Suppressor macrophage (primary cell): ENCODE results near the gene KCND3.
A peak's percentile ranks its signal among the peaks of the same experiment; 100 is the strongest.
"Not testable (repeated sequence)": the region's sequence is repeated elsewhere in the genome, so short reads cannot be mapped to it uniquely, and the experiment has no call there.

Experiments used
- DNase-seq, 4 experiments: peaks; one replicate each; pipeline ENCODE4 v3.0.0-alpha.2; 2020 to 2022

KCND3 gene

GRCh38 chr1:111768625-111769024 is 220.8 kb downstream of the KCND3 start:
- DNase-seq, result no peak

- DNase-seq, result no peak
Observed at GRCh38 chr1:111768023-111768422, 221.4 kb downstream of the KCND3 start.

DNA sequence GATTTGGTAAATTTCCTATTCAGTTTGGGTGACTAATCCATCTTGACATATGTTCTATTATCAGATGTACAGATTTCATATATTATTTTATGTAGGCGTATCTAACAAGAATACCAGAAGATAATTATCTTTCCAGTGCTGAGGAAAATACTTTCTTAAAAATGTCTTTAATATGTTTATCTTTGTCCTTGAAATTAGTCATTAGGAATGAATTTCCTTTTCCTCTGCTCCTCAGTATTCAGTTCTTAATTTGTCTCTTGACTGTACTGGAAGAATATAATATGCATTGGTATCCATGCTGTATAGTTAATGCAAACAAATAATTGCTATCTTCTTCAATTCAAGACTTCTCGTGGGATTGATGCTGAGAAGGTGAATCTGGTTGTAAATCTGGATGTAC is 227.1 kb downstream of the KCND3 start:
- DNase-seq, result no peak

GRCh38 chr1:111761717-111762116 is 227.8 kb downstream of the KCND3 start:
- DNase-seq, result no peak

- DNase-seq, result peak in 3 of 4 experiments; percentile 40 to 58 (median 57)
Observed at GRCh38 chr1:111758373-111758772, 231.1 kb downstream of the KCND3 start.

- DNase-seq, result no peak
Observed at GRCh38 chr1:111756124-111756513, 233.3 kb downstream of the KCND3 start.

DNA sequence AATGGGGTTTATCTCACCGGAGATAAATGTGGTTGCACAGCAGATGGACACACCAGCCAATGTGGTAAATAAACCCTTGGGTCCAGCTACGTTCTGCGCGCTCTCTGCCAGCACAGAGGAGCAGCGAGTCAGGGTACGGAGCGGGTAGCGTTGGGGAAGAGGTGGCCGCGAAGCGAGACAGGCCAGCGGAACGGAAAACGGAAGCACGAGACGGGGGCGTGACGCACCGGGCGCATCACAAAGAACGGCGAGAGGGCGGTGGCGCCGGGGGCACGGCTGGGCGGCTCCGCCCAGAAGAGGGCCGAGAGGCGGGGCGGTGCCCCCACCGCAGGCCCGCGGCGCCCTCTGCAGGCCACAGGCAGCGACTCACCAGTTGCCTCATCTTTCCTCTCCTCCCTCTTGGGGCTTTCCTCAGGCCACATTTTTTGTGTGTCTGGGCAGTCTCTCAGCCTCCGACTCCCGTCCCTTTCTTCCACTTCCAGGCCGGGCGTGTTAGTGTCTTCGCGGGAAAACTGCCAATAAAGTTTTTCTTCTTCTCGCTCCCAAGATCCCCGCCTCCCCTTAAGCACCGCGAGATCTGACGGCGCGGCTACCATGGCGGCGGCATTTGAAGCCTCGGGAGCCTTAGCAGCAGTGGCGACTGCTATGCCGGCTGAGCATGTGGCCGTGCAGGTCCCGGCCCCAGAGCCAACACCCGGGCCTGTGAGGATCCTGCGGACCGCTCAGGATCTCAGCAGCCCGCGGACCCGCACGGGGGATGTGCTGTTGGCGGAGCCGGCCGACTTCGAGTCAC is 233.9 kb downstream of the KCND3 start, which contains the start of gene DDX20:
Gene DDX20, plus strand, starts transcription at position 571 of the 793 bp plus-strand sequence. Its CDS starts 24 bp downstream, at position 595.
- DNase-seq, result peak; percentile 96 to 98 (median 98)

DNA sequence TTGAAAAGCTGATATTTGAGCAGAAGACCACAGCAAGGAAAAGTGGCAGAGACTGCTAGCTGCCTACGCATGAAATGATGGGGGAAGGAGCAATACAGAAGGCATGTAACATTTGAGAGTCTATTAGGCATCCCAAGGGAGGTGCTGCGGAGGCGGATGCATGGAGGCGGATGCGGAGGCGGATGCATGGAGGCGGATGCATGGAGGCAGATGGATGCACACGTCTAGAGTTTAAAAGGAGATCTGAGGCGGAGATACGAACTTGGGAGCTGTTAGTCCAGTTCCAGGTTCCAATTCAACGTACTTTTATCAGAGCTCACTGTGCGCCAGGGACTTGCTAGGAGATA is 234.5 kb downstream of the KCND3 start:
- peak in 2 of 4 experiments; percentile 42 to 45 for DNase-seq

DNA sequence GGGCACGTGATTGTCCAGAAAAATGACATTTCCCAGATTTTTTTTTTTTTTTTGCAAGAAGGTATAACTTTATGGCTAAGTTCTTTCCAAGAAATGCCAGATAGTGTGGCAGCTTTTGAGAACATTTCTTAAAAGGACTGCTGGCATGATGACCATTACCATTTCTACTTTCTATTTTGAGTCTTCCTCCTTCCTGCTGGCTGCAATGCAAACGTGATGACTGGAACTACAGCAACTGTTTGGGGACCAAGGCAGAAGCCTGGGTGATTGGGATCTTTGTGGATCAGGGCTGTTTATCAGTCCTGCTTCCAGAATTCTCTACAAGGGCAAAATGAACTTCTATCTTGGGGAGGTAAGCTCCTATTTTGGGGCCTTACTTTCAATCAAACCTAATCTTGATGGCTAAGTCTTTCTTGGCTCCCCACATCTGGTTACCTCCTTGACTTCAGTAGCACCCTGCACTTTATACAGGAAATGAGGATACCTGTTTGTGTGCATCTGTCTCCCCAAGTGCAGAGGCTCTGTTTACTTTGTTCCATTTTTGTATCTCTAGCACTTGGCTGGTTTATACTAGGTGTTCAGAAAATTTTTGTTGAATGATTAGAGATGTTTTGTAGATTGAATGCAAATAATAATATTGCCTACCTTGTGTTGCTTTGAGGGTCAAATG is 237.4 kb downstream of the KCND3 start:
- peak; percentile 30 to 49 (median 36) for DNase-seq

- DNase-seq, result no peak
Observed at GRCh38 chr1:111750856-111751255, 238.6 kb downstream of the KCND3 start.

- no peak for DNase-seq
Observed at GRCh38 chr1:111749628-111750027, 239.8 kb downstream of the KCND3 start.

- DNase-seq, result no peak
Observed at GRCh38 chr1:111747947-111748346, 241.5 kb downstream of the KCND3 start.

- peak; percentile 86 to 93 (median 88) for DNase-seq
Observed at GRCh38 chr1:111747282-111747734, 242.2 kb downstream of the KCND3 start.

GRCh38 chr1:111746614-111746999 is 242.9 kb downstream of the KCND3 start:
- no peak for DNase-seq

- no peak for DNase-seq
Observed at GRCh38 chr1:111745675-111746613, 243.5 kb downstream of the KCND3 start.

DNA sequence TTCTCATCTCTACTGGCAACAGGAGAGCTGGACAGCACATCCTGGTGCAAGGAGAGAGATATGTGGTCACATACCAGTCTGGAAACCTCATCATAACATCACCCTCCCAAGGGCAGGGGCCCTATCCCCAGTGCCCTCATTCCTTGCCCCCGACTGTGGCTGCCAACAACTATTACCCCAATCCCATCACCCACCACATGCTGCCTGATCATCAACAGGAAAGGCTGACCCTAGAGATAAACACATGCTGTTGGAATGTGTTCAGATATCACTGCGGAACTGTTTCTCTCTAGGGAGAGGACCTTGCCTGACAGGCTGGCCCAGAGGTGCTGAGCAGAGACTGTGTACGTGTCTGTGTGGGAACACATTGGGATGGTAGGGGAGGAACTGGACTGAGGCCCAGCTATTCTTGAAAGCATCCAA is 245.8 kb downstream of the KCND3 start:
- DNase-seq, result no peak

DNA sequence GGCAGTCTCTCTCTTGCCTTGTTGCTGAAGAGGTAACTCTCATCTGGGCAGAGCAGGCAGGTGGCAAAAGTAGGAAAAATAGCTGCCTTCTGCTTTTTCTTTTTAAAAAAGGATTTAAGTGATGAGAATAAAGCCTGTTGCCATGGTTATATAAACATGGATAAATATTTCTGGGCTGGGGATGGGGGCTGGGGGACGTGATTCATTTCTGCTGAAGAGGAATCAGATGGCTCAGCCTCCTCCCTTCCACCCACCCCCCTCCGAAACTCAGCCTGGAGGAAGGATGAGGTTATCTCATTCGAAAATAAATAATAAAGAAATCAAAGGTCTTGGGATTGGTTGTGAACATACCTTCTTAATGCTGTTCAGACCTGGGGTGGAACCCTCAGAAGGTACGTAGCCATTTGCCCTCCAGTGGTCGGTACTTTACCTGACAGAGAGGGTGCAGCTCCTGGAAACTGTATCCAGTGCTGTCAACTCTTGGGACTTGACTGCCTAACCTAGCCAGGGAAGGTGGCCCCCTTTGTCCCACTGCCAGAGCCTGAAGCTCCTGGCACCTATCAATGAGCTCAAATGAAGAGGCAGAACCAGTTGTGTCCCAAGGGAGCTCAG is 246.4 kb downstream of the KCND3 start:
- DNase-seq, result no peak

DNA sequence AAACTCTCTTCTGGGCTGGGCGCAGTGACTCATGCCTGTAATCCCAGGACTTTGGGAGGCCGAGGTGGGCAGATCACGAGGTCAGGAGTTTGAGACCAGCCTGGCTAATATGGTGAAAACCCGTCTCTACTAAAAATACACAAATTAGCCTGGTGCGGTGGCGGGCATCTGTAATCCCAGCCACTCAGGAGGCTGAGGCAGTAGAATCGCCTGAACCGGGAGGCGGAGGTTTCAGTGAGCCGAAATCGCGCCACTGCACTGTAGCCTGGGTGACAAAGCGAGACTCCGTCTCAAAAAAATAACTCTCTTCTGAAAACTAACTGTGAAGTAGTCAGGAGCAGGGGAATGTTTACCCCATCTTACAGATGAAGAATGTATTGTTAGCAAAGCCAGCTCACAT is 247.2 kb downstream of the KCND3 start:
- not testable (repeated sequence) for DNase-seq

DNA sequence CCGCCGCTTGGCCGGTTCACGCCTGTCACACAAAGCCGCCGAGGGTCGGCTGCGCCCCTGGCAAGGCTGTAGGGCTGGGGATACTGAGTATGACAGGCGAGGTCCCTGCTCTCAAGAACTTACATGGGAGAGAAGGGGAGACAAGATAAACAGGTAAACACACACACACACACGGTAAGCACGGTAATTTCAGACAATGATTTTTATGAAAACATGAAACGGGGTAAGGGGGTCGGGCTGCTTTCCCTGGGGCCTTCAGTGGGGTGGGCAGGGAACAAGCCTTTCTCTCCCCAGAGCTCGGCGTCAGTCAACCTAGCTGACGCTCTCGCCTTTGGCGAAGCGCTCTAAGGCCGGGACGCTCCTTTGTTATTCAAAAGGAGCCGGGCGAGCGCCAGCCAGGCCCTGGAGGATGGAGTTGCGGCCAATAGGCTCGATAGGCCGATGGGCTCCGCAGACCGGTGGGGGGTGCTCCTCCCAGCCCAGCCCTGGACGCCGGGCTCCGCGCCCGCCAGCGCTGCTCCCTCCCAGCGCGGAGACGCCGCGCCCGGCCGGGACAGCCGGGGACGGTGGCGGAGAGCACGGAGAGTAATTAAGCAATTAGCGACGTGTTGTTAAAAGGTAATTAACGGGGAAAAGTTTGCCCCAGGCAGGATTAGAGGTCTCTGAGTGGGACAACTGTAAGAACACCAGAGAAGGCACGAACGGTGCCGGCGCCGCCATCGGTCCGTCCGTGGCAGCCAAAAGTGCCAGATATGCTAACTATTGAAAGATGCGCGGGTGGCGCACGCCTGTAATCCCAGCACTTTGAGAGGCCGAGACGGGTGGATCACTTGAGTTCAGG is 249.3 kb downstream of the KCND3 start:
- peak; percentile 25 to 60 (median 27) for DNase-seq

DNA sequence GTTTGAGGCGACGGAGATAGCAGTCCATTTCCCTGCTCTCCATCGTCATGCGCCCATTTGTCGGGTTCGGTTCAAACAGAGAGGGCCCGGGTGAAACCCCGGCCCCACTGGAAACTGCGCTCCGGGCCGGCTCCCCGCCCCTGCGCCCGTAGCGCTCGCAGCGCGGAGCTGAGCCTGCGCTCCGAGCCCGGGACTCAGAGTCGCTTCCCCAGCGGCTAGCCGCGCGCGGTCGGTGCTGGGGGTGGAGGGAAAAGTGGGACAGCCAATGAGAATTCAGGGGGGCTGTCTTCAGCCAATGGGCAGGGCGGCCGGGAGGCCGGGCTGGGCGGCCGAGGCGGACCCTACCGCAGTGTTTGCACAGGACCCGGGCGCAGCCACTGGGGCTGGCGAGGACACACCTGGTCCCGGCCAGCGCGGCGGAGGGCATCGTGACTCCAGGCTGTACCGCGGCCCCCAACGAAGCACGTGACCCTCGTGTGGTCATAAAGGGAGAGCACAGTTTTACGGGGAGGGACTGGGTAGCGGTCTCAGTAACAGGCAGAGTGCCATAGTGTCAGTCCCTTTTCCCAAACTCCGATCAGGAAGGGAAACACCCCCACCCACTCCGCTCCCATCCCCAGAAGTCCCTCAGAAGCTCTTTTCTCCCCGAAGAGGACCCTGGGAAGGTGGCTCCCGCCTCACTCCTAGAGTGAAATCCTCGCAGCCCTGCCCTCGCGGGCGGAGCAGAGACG is 250.1 kb downstream of the KCND3 start, which contains the start of gene INKA2:
Gene INKA2, minus strand, starts transcription at position 202 of the 731 bp plus-strand sequence. Its CDS starts 153 bp downstream, at position 49.
- DNase-seq, result peak; percentile 89 to 96 (median 93)
